PC-9 (cell line): Measurements from ENCODE around the gene ARID4B. TPM values are rescaled to one million over a fixed set of nuclear protein-coding genes. Genes with fewer than 3 reads are reported as not detected.

Source experiments
- BruUV-seq: library from RNA; stranded (reverse); fragments of 400-500 nt; replicated peaks from 2 replicates; lab custom pipeline; 2021; lab: Mats Ljungman, UMichigan
- CTCF ChIA-PET: fragments of 300-600 bp; sonication (Branson Sonifier 250); formaldehyde crosslinking; loops from one replicate; lab custom pipeline; 2022; ENCODE audit warnings: antibody characterized with exemption; lab: Charles Lee
- POLR2A ChIA-PET: fragments of 300-600 bp; sonication (Branson Sonifier 250); formaldehyde crosslinking; loops from one replicate; lab custom pipeline; 2022; ENCODE audit warnings: antibody characterized with exemption; ENCODE audit not compliant: unreplicated experiment; lab: Charles Lee
- DNase-seq, 2 experiments: peaks; one replicate each; pipeline versions ENCODE4 v3.0.0 to v3.0.0-alpha.2; 2015 to 2022; ENCODE audit warnings: mixed read lengths in 1 of 2
- H2AFZ ChIP-seq: fragments of 200-600 bp; sonication (generic); 2 replicates; pipeline ENCODE4 v1.8.1; 2017; ENCODE audit warnings: antibody characterized with exemption
- H3F3A ChIP-seq: fragments of 200-600 bp; sonication (generic); 2 replicates; pipeline ENCODE4 v1.8.1; 2017; ENCODE audit warnings: antibody characterized with exemption, mild to moderate bottlenecking, low read depth; ENCODE audit not compliant: insufficient read depth
- H3K27ac ChIP-seq: fragments of 200-600 bp; sonication (generic); 2 replicates; pipeline ENCODE4 v1.6.1; 2016; ENCODE audit warnings: mixed run types
- H3K27me3 ChIP-seq: fragments of 200-600 bp; sonication (generic); 2 replicates; pipeline ENCODE4 v1.6.1; 2016; ENCODE audit warnings: low read depth, mixed run types; ENCODE audit not compliant: insufficient read depth
- H3K36me3 ChIP-seq: fragments of 200-600 bp; sonication (generic); 2 replicates; pipeline ENCODE4 v1.6.1; 2016; ENCODE audit warnings: low read depth, mixed run types
- H3K4me1 ChIP-seq: fragments of 200-600 bp; sonication (generic); replicated peaks from 2 replicates; pipeline ENCODE4 v1.6.1; 2016; ENCODE audit warnings: mixed run types; ENCODE audit not compliant: insufficient read depth
- H3K4me2 ChIP-seq: fragments of 200-600 bp; sonication (generic); 2 replicates; pipeline ENCODE4 v1.6.1; 2017; ENCODE audit warnings: mixed run types
- H3K4me3 ChIP-seq: fragments of 200-600 bp; sonication (generic); 2 replicates; pipeline ENCODE4 v1.6.1; 2016; ENCODE audit warnings: mixed run types
- H3K79me2 ChIP-seq: fragments of 200-600 bp; sonication (generic); 2 replicates; pipeline ENCODE4 v1.6.1; 2017; ENCODE audit warnings: low read depth, mixed run types
- H3K9me2 ChIP-seq: fragments of 200-600 bp; sonication (generic); 2 replicates; pipeline ENCODE4 v1.8.1; 2017; ENCODE audit warnings: mild to moderate bottlenecking; ENCODE audit not compliant: insufficient read depth
- H3K9me3 ChIP-seq: fragments of 200-600 bp; sonication (generic); 2 replicates; pipeline ENCODE4 v1.8.1; 2016; ENCODE audit warnings: low read depth; ENCODE audit not compliant: insufficient read depth
- H4K20me1 ChIP-seq: fragments of 200-600 bp; sonication (generic); 2 replicates; pipeline ENCODE4 v1.8.1; 2017; ENCODE audit not compliant: insufficient read depth
- CTCF ChIP-seq: fragments of 200-600 bp; sonication (generic); conservative IDR thresholded peaks from 2 replicates; pipeline ENCODE4 v1.6.1; 2017; ENCODE audit warnings: mixed run types, antibody characterized with exemption, mild to moderate bottlenecking, moderate library complexity
- EZH2 ChIP-seq: fragments of 200-600 bp; sonication (generic); IDR thresholded peaks from 2 replicates; pipeline ENCODE4 v1.8.0; 2017; ENCODE audit warnings: antibody characterized with exemption, low read depth
- intact Hi-C: fragments of 100-400 bp; cut with micrococcal nuclease; formaldehyde crosslinking; loops from one replicate; pipeline ENCODE4 v1.10.0; 2022; ENCODE audit not compliant: unreplicated experiment
- total RNA-seq: library from RNA; stranded (reverse); gene quantifications from 2 replicates; pipeline ENCODE4 v1.2.3, GENCODE V29; 2021

Gene ARID4B
- total RNA-seq, 1 experiment from 2014 or later, result 47.1 TPM

GRCh38 chr1:235149824-235150223 lies 178.2 kb downstream of the ARID4B start:
- BruUV-seq, result no TSS peak
- intact Hi-C loops, result no loop called here
- Histone ChIP-seq H3K9me2 (no peaks in the 10 kb centered on the region), H3K4me1 (no peaks in the 10 kb centered on the region), H3K4me2 (no peak overlapping the region), H2AFZ (no peak overlapping the region), H3F3A (peaks cover 13% of the 10 kb centered on the region), H3K36me3 (peaks cover 26% of the 10 kb centered on the region), H4K20me1 (no peaks in the 10 kb centered on the region), H3K9me3 (no peaks in the 10 kb centered on the region), H3K27ac (no peak overlapping the region), H3K79me2 (no peaks in the 10 kb centered on the region), H3K27me3 (no peaks in the 10 kb centered on the region), H3K4me3 (no peak overlapping the region)
- DNase-seq, result no peak
- ChIA-PET POLR2A (no interaction called here), CTCF (interaction anchor here (0.6 kb wide), 1 partner anchor 272 kb away, joined by 9 read pairs; no protein-coding TSS in a partner anchor)
- TF ChIP-seq EZH2, result no peak
- TF ChIP-seq CTCF, result no peak

GRCh38 chr1:235147269-235147668 lies 180.7 kb downstream of the ARID4B start:
- ChIA-PET POLR2A (no interaction called here), CTCF (no interaction called here)
- Histone ChIP-seq H3K9me3 (no peaks in the 10 kb centered on the region), H3K4me2 (no peak overlapping the region), H3K4me3 (no peak overlapping the region), H3K79me2 (no peaks in the 10 kb centered on the region), H3K36me3 (peaks cover 24% of the 10 kb centered on the region), H3F3A (peaks cover 4% of the 10 kb centered on the region; the same call in 1 of the 2 replicates), H3K9me2 (no peaks in the 10 kb centered on the region), H3K4me1 (no peaks in the 10 kb centered on the region), H3K27me3 (no peaks in the 10 kb centered on the region), H4K20me1 (no peaks in the 10 kb centered on the region), H2AFZ (no peak overlapping the region), H3K27ac (no peak overlapping the region)
- no TSS peak for BruUV-seq
- intact Hi-C loops, result no loop called here
- TF ChIP-seq EZH2, result no peak
- no peak for TF ChIP-seq CTCF
- no peak for DNase-seq

DNA sequence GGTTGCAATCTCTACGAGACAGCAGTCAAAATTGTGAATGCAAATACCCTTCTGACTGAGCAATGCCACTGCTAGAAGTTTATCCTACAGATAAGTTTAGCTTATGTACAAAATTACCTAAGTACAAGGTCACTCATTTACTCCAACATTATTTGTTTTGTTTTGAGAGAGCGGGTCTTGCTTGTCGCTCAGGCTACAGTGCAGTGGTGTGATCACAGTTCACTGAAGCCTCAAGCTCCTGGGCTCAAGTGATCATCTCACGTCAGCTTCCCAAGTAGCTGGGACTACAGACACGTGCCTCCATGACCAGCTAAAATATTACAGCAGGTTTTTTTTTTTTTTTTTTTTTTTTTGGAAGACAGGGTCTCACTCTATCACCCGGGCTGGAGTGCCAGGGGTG lies 182.3 kb downstream of the ARID4B start:
- H3K4me1 ChIP-seq, result no peaks in the 10 kb centered on the region
- peaks cover 38% of the 10 kb centered on the region for H3K36me3 ChIP-seq
- intact Hi-C loops, result no loop called here
- no peak for DNase-seq
- no peaks in the 10 kb centered on the region for H3K27me3 ChIP-seq
- ChIA-PET CTCF (interaction anchor here (0.5 to 0.6 kb wide), 3 partner anchors 106 to 1063 kb away, joined by 3 to 5 read pairs (median 4); no protein-coding TSS in a partner anchor), POLR2A (no interaction called here)
- H3K27ac ChIP-seq, result no peak overlapping the region
- no peak for TF ChIP-seq CTCF
- H3K79me2 ChIP-seq, result no peaks in the 10 kb centered on the region
- no peaks in the 10 kb centered on the region for H3K9me2 ChIP-seq
- BruUV-seq, result no TSS peak
- H3F3A ChIP-seq, result peaks cover 4% of the 10 kb centered on the region; the same call in 1 of the 2 replicates
- H3K4me3 ChIP-seq, result no peak overlapping the region
- H2AFZ ChIP-seq, result no peak overlapping the region
- no peaks in the 10 kb centered on the region for H4K20me1 ChIP-seq
- H3K4me2 ChIP-seq, result no peak overlapping the region
- no peaks in the 10 kb centered on the region for H3K9me3 ChIP-seq
